Limb (tissue), 2 donors: ENCODE measurements around the gene FGD6.
"Not testable (repeated sequence)": the region's sequence is repeated elsewhere in the genome, so short reads cannot be mapped to it uniquely, and the experiment has no call there.

Experiments
- DNase-seq, 2 donors: peaks; one replicate each; pipeline ENCODE4 v3.0.0-alpha.2; 2016; ENCODE audit errors: extremely low spot score in 2 of 2

Gene FGD6

DNA sequence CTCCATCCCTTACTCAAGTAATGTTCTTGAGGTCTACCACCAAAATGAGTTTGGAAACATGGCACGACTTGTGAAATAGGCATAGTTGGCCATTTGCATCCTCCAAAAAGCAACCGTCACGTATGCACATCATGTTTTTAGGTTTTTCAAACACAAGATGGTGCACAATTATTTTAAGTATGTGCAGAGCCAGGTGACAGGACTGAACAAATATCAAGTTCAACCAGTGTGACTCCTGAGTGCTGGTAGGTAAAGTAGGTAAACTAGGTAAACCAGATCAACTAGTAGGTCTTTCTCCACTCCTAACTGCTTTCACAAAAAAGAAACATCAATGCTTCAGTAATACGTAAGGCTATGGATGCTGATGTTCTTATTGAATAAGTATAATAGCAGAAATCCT lies 39.1 kb downstream of the FGD6 start:
- DNase-seq = no peak

DNA sequence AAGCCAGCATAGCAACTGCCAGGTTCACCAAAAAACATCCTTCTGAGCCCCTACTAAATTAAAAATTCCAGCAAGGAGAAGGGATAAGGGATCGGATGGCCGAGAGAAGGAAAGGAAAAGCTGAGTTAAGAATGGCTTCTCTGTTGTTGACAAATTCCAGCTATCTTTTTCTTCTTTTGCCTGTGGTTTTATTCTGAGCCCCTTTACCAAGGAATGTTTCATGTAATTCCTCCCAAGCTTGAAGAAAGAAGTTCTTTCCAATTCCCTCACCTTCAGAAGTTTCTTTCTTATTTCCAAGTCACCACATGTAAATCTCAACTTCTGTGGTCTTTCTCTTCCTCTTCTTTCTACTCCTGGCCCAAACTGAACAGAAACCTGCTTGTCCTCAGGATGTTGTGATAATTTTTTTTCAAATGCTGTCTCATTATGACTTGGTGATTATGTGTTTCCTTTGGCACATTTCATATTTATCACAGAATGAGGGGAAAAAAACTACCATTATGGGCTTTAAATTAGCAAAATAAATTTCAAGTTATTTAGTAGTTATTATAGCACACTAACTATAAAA lies 40.0 kb downstream of the FGD6 start:
- DNase-seq = no peak

- DNase-seq = peak; percentile 31 to 73
These were observed 43.6 kb downstream of the FGD6 start for GRCh38 chr12:95173392-95174251.

GRCh38 chr12:95169368-95169767 lies 47.9 kb downstream of the FGD6 start:
- no peak for DNase-seq

GRCh38 chr12:95168746-95169145 lies 48.5 kb downstream of the FGD6 start:
- no peak for DNase-seq

GRCh38 chr12:95164656-95165055 lies 52.6 kb downstream of the FGD6 start:
- DNase-seq = no peak

GRCh38 chr12:95158919-95159318 lies 58.3 kb downstream of the FGD6 start:
- DNase-seq = no peak

GRCh38 chr12:95151821-95152220 lies 65.4 kb downstream of the FGD6 start:
- DNase-seq = no peak

DNA sequence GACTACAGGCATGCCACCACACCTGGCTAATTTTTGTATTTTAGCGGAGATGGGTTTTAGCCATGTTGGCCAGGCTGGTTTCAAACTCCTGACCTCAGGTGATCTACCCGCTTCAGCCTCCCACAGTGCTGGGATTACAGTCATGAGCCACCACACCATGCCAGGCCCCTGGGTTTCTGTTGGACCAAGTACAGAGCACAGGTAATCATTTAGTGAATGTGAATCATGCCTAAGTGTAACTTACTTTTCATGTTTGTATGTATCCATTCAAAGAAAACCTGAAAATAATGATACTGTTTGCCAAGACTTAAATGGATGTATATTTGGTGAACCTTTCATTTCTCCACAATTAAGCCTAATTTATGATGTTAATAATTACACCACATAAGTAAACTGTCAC lies 65.9 kb downstream of the FGD6 start:
- no peak for DNase-seq

GRCh38 chr12:95150501-95150900 lies 66.8 kb downstream of the FGD6 start:
- no peak for DNase-seq

GRCh38 chr12:95147866-95148265 lies 69.4 kb downstream of the FGD6 start:
- DNase-seq = no peak

GRCh38 chr12:95146769-95147168 lies 70.5 kb downstream of the FGD6 start:
- no peak for DNase-seq

- peak in 1 of 2 donors; percentile 19 for DNase-seq
These were observed 73.6 kb downstream of the FGD6 start for GRCh38 chr12:95143621-95144205.

DNA sequence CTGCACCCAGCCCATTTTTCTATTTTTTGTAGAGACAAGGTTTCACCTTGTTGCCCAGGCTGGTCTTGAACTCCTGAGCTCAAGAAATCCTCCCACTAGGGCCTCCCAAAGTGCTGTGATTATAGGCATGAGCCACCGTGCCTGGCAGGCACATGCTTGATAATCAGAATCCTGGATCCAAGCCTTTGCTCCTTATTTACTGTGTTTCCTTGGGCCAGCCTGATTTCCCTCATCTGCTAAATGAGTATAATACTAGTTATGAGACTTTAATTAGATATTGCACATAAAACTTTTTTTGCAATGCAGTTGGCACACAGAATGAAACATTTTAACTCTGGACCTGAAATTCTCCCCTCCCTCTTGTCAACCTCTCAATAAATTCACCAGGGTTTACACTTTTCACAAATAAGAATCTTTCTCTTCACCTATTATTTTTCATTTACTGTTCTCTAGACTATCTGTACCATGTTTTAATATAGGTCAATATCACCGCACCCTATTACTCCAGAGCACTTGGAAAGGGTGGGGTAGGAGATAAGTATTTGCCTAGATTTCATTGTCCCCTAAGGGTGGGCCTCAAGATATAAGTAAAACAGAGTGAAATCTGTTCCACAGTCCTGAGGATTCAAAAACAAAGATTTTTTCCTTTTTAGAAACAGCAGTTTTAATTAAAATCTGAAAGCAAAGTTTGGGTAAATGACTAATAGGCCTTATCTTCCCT lies 74.7 kb downstream of the FGD6 start:
- no peak for DNase-seq

- DNase-seq = no peak
These were observed 76.0 kb downstream of the FGD6 start for GRCh38 chr12:95141310-95141709.

GRCh38 chr12:95138031-95138430 lies 79.2 kb downstream of the FGD6 start:
- not testable (repeated sequence) for DNase-seq

DNA sequence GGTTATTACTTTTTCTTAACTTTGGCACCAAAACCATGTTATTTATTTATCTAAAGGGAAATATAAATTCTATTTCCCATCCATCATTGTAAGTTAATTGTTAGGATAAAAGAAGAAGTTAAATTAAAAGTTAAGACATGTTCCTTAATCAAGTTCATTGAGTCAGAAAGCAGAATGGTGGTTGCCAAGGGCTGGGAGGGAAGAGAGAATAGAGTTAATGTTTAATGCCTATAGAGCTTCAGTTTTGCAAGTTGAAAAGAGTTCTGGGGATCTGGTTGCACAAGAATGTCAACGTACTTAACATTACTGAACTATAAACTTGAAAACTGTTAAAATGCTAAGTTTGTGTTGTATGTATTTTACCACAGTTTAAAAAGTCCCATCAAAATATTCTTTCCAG lies 80.7 kb downstream of the FGD6 start:
- DNase-seq = no peak

- DNase-seq = no peak
These were observed 83.2 kb downstream of the FGD6 start for GRCh38 chr12:95134085-95134484.

- no peak for DNase-seq
These were observed 85.5 kb downstream of the FGD6 start for GRCh38 chr12:95131589-95132340.

DNA sequence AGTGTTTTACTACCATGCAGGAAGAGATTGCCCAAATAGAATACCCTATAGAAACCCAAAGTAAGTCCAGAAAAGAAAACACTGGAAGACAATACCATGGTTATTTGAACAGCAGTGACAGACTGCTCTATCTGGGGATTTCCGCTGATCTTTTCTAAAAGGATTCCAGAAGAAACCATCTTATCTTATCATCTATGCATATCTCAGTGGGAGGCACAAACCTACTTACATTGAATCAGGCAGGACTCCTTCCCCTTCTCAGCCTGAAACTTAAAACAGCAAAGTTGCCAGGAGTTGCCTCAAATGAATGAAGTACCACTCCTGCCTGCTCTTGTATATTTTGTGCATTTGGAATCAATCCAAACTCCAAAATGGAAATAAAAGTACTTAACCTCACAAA lies 87.2 kb downstream of the FGD6 start:
- no peak for DNase-seq

DNA sequence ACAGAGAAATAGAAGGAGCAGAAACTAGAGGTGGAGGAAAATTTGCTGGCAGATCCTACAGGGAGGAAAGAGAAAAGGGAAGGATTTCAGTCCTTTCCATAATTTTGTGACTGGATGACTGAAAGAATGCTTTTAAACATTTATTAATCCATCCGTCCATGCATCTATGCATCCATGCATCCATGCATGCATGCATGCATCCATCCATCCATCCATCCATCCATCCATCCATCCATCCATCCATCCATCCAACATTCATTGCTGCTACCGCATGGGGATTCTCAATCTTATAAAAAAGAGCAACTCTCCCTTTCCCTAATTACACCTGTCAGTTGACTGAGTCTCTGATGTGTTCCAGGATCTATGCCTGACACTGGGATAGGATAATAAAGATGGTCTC lies 88.2 kb downstream of the FGD6 start:
- no peak for DNase-seq
